ENCODE measurements around the gene C3orf33. TPM values are rescaled to one million over a fixed set of nuclear protein-coding genes. Genes with fewer than 3 reads are reported as not detected.
"Not testable (repeated sequence)": the region's sequence is repeated elsewhere in the genome, so short reads cannot be mapped to it uniquely, and the experiment has no call there.

C3orf33 gene, protein sequence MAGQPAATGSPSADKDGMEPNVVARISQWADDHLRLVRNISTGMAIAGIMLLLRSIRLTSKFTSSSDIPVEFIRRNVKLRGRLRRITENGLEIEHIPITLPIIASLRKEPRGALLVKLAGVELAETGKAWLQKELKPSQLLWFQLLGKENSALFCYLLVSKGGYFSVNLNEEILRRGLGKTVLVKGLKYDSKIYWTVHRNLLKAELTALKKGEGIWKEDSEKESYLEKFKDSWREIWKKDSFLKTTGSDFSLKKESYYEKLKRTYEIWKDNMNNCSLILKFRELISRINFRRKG
- under 1 TPM; 0.57 to 0.98 TPM for polyA plus RNA-seq

- Histone ChIP-seq H3K9me3 (ENCODE audit: control insufficient read depth in 2 of 2, insufficient read depth in 1 of 2, low read depth in 1 of 2, low read length in 1 of 2) (no peaks in the 10 kb centered on the region), H3K4me1 (ENCODE audit: control insufficient read depth in 2 of 2, insufficient read depth in 2 of 2, low read length in 1 of 2) (no peaks in the 10 kb centered on the region), H3K27ac (ENCODE audit: low read depth in 2 of 2, low read length in 1 of 2) (peak within 1 kb of the TSS; percentile 42 to 58), H3K27me3 (ENCODE audit: control insufficient read depth in 1 of 2, insufficient read depth in 2 of 2, low read length in 2 of 2) (no peaks in the 10 kb centered on the region), H3K36me3 (ENCODE audit: control insufficient read depth in 2 of 2, insufficient read depth in 2 of 2, low read length in 1 of 2) (no peaks in the 10 kb centered on the region), H3K4me3 (ENCODE audit: low read depth in 1 of 2, low read length in 2 of 2) (peak within 1 kb of the TSS; percentile 57 to 85)
- WGBS, 2 donors, result 1 to 2% methylated on average over 53 to 61 of the region's 61 CpGs
Measured at GRCh38 chr3:155805802-155806618, at the start of gene C3orf33. Gene C3orf33, minus strand, starts transcription at chr3:155806278. Its CDS starts 26 bp downstream, at chr3:155806252.

DNA sequence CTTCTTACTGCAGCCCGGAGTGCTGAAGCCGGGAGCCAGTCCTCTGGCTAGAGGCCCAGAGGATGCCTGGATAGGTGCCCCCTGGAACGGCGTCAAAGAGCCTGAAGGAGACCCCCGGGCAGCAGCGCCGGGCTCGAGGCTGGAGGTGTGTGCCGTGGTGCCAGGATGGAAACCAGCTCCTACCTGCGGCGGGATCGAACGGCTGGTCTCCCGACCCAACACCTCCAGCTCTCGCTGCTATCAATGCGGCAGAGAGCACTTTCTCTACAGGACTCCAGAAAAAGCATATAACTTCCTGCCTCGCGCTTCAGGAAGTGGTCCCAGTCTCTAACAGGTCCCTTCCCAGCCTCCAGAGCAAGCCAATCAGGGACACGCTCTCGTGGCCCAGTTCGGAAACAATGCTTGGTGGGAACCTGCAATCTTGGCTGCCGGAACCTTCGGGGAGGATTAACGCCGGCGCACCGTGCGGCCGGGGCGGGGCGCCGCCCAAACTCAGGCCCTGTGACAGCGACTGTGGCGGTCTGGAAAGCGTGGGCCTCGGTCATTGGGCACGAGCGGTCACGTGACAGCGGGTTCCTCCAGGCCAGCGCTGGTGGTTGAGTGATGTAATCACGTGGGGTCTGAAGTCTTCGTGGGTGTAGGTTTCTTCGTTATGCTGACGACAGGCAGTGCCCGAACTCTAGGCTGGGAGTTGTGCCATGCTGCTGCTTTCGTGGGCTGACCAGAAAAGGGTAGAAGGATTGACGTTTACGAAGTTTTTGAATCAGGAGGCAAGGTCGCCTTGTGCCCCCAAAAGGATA is 48.3 kb upstream of the C3orf33 start, which contains the start of gene SLC33A1:
TSS of gene SLC33A1 (minus strand) at position 287 of the 800 bp plus-strand sequence. CDS start 430 bp downstream, outside the sequence.
- 0 to 1% methylated on average over 49 to 50 of the region's 50 CpGs for WGBS, 2 donors
- H3K27me3 ChIP-seq (ENCODE audit: control insufficient read depth in 1 of 2, insufficient read depth in 2 of 2, low read length in 2 of 2), result no peaks in the 10 kb centered on the region
- H3K4me1 ChIP-seq (ENCODE audit: control insufficient read depth in 2 of 2, insufficient read depth in 2 of 2, low read length in 1 of 2), result peaks cover 0 to 3% of the 10 kb centered on the region in 2 donors
- H3K27ac ChIP-seq (ENCODE audit: low read depth in 2 of 2, low read length in 1 of 2), result peak within 1 kb of the TSS; percentile 91 to 97
- H3K9me3 ChIP-seq (ENCODE audit: control insufficient read depth in 2 of 2, insufficient read depth in 1 of 2, low read depth in 1 of 2, low read length in 1 of 2), result no peaks in the 10 kb centered on the region
- H3K4me3 ChIP-seq (ENCODE audit: low read depth in 1 of 2, low read length in 2 of 2), result peak within 1 kb of the TSS; percentile 84 to 98
- no peaks in the 10 kb centered on the region for H3K36me3 ChIP-seq (ENCODE audit: control insufficient read depth in 2 of 2, insufficient read depth in 2 of 2, low read length in 1 of 2)

DNA sequence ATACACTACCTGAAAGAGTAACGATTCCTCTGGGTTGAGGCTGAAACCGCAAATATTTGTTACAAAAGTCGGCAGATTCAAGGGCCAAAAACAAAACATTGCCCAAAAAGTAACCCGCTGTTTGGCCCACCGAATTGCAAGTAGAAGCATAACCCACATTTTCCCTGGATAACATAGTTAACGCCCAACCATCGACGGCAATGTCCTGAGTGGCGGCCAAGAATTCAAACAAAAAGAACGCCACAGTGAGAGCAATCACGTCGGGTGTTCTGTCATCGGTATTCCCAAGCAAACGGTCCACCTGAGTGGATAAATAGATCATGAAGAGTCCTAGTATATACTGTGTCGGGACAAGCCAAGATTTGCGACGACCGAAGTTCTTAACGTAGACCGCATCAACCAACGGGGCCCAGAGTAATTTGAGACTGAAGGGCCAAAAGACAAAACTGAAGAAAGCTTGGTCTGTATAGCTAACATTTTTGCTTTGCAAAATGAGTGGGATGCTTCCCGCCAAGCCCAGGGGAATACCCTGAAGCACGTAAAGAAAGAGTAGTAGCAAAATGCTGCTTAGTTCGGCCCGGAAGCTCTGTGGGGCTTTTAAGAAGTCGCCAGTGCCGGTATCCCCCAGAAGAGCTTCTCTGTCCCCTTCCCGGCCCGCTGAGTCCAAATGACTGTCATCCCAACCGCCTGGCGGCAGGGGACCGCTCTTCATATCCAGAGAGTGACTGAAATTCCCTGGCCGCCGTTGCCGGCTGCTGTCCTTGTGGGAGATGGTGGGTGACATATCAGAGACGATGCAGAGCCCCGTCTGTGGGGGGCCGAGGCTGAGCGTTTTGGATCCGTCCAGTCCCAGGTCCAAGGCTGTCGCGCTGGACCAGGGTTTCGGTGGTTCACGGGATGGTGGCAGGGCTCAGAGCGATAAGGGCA is 47.4 kb upstream of the C3orf33 start:
- Histone ChIP-seq H3K4me3 (ENCODE audit: low read depth in 1 of 2, low read length in 2 of 2) (peak overlapping the region; percentile 84 to 98), H3K9me3 (ENCODE audit: control insufficient read depth in 2 of 2, insufficient read depth in 1 of 2, low read depth in 1 of 2, low read length in 1 of 2) (no peaks in the 10 kb centered on the region), H3K27ac (ENCODE audit: low read depth in 2 of 2, low read length in 1 of 2) (peak overlapping the region; percentile 87 to 97), H3K4me1 (ENCODE audit: control insufficient read depth in 2 of 2, insufficient read depth in 2 of 2, low read length in 1 of 2) (peaks cover 0 to 3% of the 10 kb centered on the region in 2 donors), H3K36me3 (ENCODE audit: control insufficient read depth in 2 of 2, insufficient read depth in 2 of 2, low read length in 1 of 2) (no peaks in the 10 kb centered on the region), H3K27me3 (ENCODE audit: control insufficient read depth in 1 of 2, insufficient read depth in 2 of 2, low read length in 2 of 2) (no peaks in the 10 kb centered on the region)
- 1% methylated on average over 45 of the region's 45 CpGs for WGBS, 2 donors

- no peaks in the 10 kb centered on the region for H3K27me3 ChIP-seq (ENCODE audit: control insufficient read depth in 1 of 2, insufficient read depth in 2 of 2, low read length in 2 of 2)
- H3K36me3 ChIP-seq (ENCODE audit: control insufficient read depth in 2 of 2, insufficient read depth in 2 of 2, low read length in 1 of 2), result no peaks in the 10 kb centered on the region
- WGBS, 2 donors, result 23 to 33% methylated on average over 2 of the region's 2 CpGs
- H3K4me1 ChIP-seq (ENCODE audit: control insufficient read depth in 2 of 2, insufficient read depth in 2 of 2, low read length in 1 of 2), result peaks cover 0 to 3% of the 10 kb centered on the region in 2 donors
- peak overlapping the region in 1 of 2 donors; percentile 98 for H3K4me3 ChIP-seq (ENCODE audit: low read depth in 1 of 2, low read length in 2 of 2)
- no peak overlapping the region for H3K27ac ChIP-seq (ENCODE audit: low read depth in 2 of 2, low read length in 1 of 2)
- H3K9me3 ChIP-seq (ENCODE audit: control insufficient read depth in 2 of 2, insufficient read depth in 1 of 2, low read depth in 1 of 2, low read length in 1 of 2), result no peaks in the 10 kb centered on the region
Measured at GRCh38 chr3:155852341-155852740, 46.3 kb upstream of the C3orf33 start.

- not testable (repeated sequence) for H3K9me3 ChIP-seq (ENCODE audit: control insufficient read depth in 2 of 2, insufficient read depth in 1 of 2, low read depth in 1 of 2, low read length in 1 of 2); H3K4me3 ChIP-seq (ENCODE audit: low read depth in 1 of 2, low read length in 2 of 2); H3K27ac ChIP-seq (ENCODE audit: low read depth in 2 of 2, low read length in 1 of 2); H3K4me1 ChIP-seq (ENCODE audit: control insufficient read depth in 2 of 2, insufficient read depth in 2 of 2, low read length in 1 of 2); H3K27me3 ChIP-seq (ENCODE audit: control insufficient read depth in 1 of 2, insufficient read depth in 2 of 2, low read length in 2 of 2); H3K36me3 ChIP-seq (ENCODE audit: control insufficient read depth in 2 of 2, insufficient read depth in 2 of 2, low read length in 1 of 2)
- WGBS, 2 donors, result 70 to 83% methylated on average over 3 of the region's 3 CpGs
Measured at GRCh38 chr3:155849404-155849803, 43.3 kb upstream of the C3orf33 start.

DNA sequence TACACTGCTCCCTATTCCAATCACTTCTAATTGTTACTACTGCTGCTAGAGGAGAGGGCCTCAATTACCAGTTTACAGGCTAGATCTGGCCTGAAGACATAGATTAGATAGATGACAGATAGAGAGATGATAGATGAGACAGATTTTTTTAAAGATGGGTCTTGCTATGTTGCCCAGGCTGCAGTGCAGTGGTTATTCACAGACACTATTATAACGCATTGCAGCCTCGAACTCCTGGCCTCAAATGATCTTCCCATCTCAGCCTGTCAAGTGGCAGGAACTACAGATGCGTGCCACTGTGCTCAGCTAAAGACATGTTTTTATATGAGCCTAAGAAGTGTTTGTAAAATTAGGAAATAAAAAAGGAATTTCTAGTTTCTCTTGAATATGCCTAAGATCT is 41.9 kb upstream of the C3orf33 start:
- Histone ChIP-seq H3K27ac (ENCODE audit: low read depth in 2 of 2, low read length in 1 of 2) (no peak overlapping the region), H3K9me3 (ENCODE audit: control insufficient read depth in 2 of 2, insufficient read depth in 1 of 2, low read depth in 1 of 2, low read length in 1 of 2) (no peaks in the 10 kb centered on the region), H3K4me1 (ENCODE audit: control insufficient read depth in 2 of 2, insufficient read depth in 2 of 2, low read length in 1 of 2) (peaks cover 0 to 3% of the 10 kb centered on the region in 2 donors), H3K4me3 (ENCODE audit: low read depth in 1 of 2, low read length in 2 of 2) (no peak overlapping the region), H3K36me3 (ENCODE audit: control insufficient read depth in 2 of 2, insufficient read depth in 2 of 2, low read length in 1 of 2) (no peaks in the 10 kb centered on the region), H3K27me3 (ENCODE audit: control insufficient read depth in 1 of 2, insufficient read depth in 2 of 2, low read length in 2 of 2) (no peaks in the 10 kb centered on the region)
- 90 to 96% methylated on average over 3 of the region's 3 CpGs for WGBS, 2 donors

DNA sequence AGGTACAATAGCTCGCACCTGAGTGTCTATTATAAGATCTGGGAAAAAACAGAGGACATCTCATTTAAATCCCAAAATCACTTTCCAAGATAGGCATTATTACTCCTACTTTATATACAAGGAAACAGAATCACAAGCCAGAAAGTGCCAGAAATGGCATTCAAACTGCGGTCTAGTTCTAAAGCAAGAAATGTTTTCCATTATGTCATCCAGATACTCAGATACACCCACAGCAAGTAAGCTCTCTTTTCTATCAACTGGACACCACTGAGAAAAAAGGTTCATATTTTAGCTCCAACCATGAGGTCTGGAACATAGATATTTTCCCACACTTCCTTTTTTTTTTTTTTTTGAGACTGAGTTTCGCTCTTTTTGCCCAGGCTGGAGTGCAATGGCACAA is 40.0 kb upstream of the C3orf33 start:
- Histone ChIP-seq H3K9me3 (ENCODE audit: control insufficient read depth in 2 of 2, insufficient read depth in 1 of 2, low read depth in 1 of 2, low read length in 1 of 2) (no peaks in the 10 kb centered on the region), H3K36me3 (ENCODE audit: control insufficient read depth in 2 of 2, insufficient read depth in 2 of 2, low read length in 1 of 2) (no peaks in the 10 kb centered on the region), H3K4me3 (ENCODE audit: low read depth in 1 of 2, low read length in 2 of 2) (no peak overlapping the region), H3K27me3 (ENCODE audit: control insufficient read depth in 1 of 2, insufficient read depth in 2 of 2, low read length in 2 of 2) (no peaks in the 10 kb centered on the region), H3K4me1 (ENCODE audit: control insufficient read depth in 2 of 2, insufficient read depth in 2 of 2, low read length in 1 of 2) (peaks cover 2% of the 10 kb centered on the region in 2 donors), H3K27ac (ENCODE audit: low read depth in 2 of 2, low read length in 1 of 2) (no peak overlapping the region)
- WGBS, 2 donors, result 87% methylated on average over 3 of the region's 3 CpGs

- 55 to 69% methylated on average over 1 of the region's 1 CpG for WGBS, 2 donors
Measured at GRCh38 chr3:155843569-155843968, 37.5 kb upstream of the C3orf33 start.

More at GRCh38 chr3:155843569-155843968, 37.5 kb upstream of the C3orf33 start:
- Histone ChIP-seq H3K4me3 (ENCODE audit: low read depth in 1 of 2, low read length in 2 of 2) (no peak overlapping the region), H3K36me3 (ENCODE audit: control insufficient read depth in 2 of 2, insufficient read depth in 2 of 2, low read length in 1 of 2) (no peaks in the 10 kb centered on the region), H3K4me1 (ENCODE audit: control insufficient read depth in 2 of 2, insufficient read depth in 2 of 2, low read length in 1 of 2) (peaks cover 0 to 2% of the 10 kb centered on the region in 2 donors), H3K27ac (ENCODE audit: low read depth in 2 of 2, low read length in 1 of 2) (no peak overlapping the region), H3K9me3 (ENCODE audit: control insufficient read depth in 2 of 2, insufficient read depth in 1 of 2, low read depth in 1 of 2, low read length in 1 of 2) (no peaks in the 10 kb centered on the region), H3K27me3 (ENCODE audit: control insufficient read depth in 1 of 2, insufficient read depth in 2 of 2, low read length in 2 of 2) (no peaks in the 10 kb centered on the region)

Measured in esophagus (tissue), 2 donors.